Transverse colon (tissue), 4 donors: Measurements from ENCODE around the gene BAIAP2L2. TPM values are rescaled to one million over a fixed set of nuclear protein-coding genes. Genes with fewer than 3 reads are reported as not detected.

Experiments
- DNase-seq: peaks from one replicate; pipeline ENCODE4 v3.0.0-alpha.2; 2019
- H3K27ac ChIP-seq, 4 donors: fragments of 200-600 bp; sonication (generic); 2 replicates each; pipeline ENCODE4 v1.5.1; 2016 to 2018; ENCODE audit warnings: inconsistent platforms in 4 of 4
- H3K27me3 ChIP-seq: fragments of 200-600 bp; sonication (generic); 2 replicates; pipeline ENCODE4 v1.5.1; 2017; ENCODE audit warnings: inconsistent platforms
- H3K36me3 ChIP-seq, 4 donors: fragments of 200-600 bp; sonication (generic); 2 replicates each; pipeline ENCODE4 v1.5.1; 2017 to 2019; ENCODE audit warnings: inconsistent platforms in 4 of 4
- H3K4me1 ChIP-seq, 4 donors: fragments of 200-600 bp; sonication (generic); 2 replicates each; pipeline ENCODE4 v1.5.1; 2017 to 2020; ENCODE audit warnings: inconsistent platforms in 4 of 4
- H3K4me3 ChIP-seq, 4 donors: fragments of 200-600 bp; sonication (generic); 1 replicate in 1 of 4; 2 replicates in 3 of 4; pipeline versions ENCODE4 v1.5.1 to v1.6.1; 2017 to 2019; ENCODE audit warnings: inconsistent platforms in 4 of 4
- H3K9me3 ChIP-seq, 2 donors: fragments of 200-600 bp; sonication (generic); 2 replicates each; pipeline ENCODE4 v1.5.1; 2017 to 2019; ENCODE audit warnings: inconsistent platforms in 2 of 2
- CTCF ChIP-seq, 5 experiments: fragments of 200-600 bp in 3 of 5; fragments of 450-650 bp in 2 of 5; sonication (generic) in 3 of 5; IDR thresholded peaks; 1 replicate in 2 of 5; 2 replicates in 3 of 5; pipeline ENCODE4 v1.5.1; 2016 to 2017; ENCODE audit warnings: antibody characterized with exemption in 5 of 5, inconsistent platforms in 3 of 5, mild to moderate bottlenecking in 2 of 5, moderate library complexity in 1 of 5
- EP300 ChIP-seq: sonication (generic); formaldehyde crosslinking; IDR thresholded peaks from one replicate; pipeline ENCODE4 v1.6.1; 2017; ENCODE audit warnings: antibody characterized with exemption, low read depth
- POLR2A ChIP-seq: fragments of 450-650 bp; IDR thresholded peaks from one replicate; pipeline ENCODE4 v1.6.1; 2016; ENCODE audit warnings: antibody characterized with exemption, mild to moderate bottlenecking, moderate library complexity
- POLR2AphosphoS5 ChIP-seq, 3 donors: sonication (generic); formaldehyde crosslinking; IDR thresholded peaks; one replicate each; pipeline ENCODE4 v1.6.1; 2016; ENCODE audit warnings: antibody characterized with exemption in 3 of 3
- WGBS, 2 donors: methylation state at CpG; one replicate each; pipeline ENCODE4 v1.1.5; 2018; ENCODE audit warnings: low coverage in 1 of 2; 5-methylcytosine and 5-hydroxymethylcytosine counted together
- in situ Hi-C, 4 donors: fragments of 200-750 bp; cut with MboI; loops; one replicate each; pipeline versions ENCODE4 v1.15.0 to v1.15.1; 2017; ENCODE audit warnings: low sequenced_read_pairs in 3 of 4, low pct_ligation_motif_present in 1 of 4, low pct_unique_long_range_greater_than_20kb in 1 of 4
- intact Hi-C: fragments of 100-400 bp; cut with DNase I; formaldehyde crosslinking; loops from one replicate; pipeline ENCODE4 v1.15.1; 2023; ENCODE audit warnings: low total_unique reads
- total RNA-seq, 4 donors: library from RNA; depleted of rRNA; stranded (reverse); fragments of >200 nt; gene quantifications; one replicate each; pipeline ENCODE4 v1.1.0, GENCODE V29; 2016

Gene BAIAP2L2
- total RNA-seq, 4 donors from 2014 or later: 106 to 337 (median 127) TPM

- no peak overlapping the region for H3K27ac ChIP-seq
- H3K4me1 ChIP-seq: peaks cover 4 to 21% (median 20%) of the 10 kb centered on the region in 4 donors
- in situ Hi-C loops (loop anchor here in 3 of 4 donors (25.0 kb wide), 3 partner anchors 133 to 258 kb away; no protein-coding TSS in a partner anchor), intact Hi-C loops (no loop called here)
- TF ChIP-seq EP300 (no peak), CTCF (IDR thresholded peaks at IDR 0.05) (peak; percentile 15 to 37 (median 24))
- no peaks in the 10 kb centered on the region for H3K9me3 ChIP-seq
- H3K36me3 ChIP-seq: peaks cover 0 to 6% (median 0%) of the 10 kb centered on the region in 4 donors
- 77 to 84% methylated on average over 4 to 6 of the region's 6 CpGs for WGBS, 2 donors
- H3K4me3 ChIP-seq: no peak overlapping the region
- DNase-seq: no peak
- H3K27me3 ChIP-seq: no peaks in the 10 kb centered on the region
These were observed 6.4 kb downstream of the BAIAP2L2 start for GRCh38 chr22:38104084-38104483.

GRCh38 chr22:38103641-38104040 lies 6.8 kb downstream of the BAIAP2L2 start:
- Histone ChIP-seq H3K27ac (no peak overlapping the region), H3K4me3 (no peak overlapping the region), H3K4me1 (peaks cover 4 to 20% (median 17%) of the 10 kb centered on the region in 4 donors), H3K27me3 (no peaks in the 10 kb centered on the region), H3K9me3 (no peaks in the 10 kb centered on the region), H3K36me3 (peaks cover 0 to 6% (median 0%) of the 10 kb centered on the region in 4 donors)
- intact Hi-C loops (no loop called here), in situ Hi-C loops (loop anchor here in 3 of 4 donors (25.0 kb wide), 3 partner anchors 134 to 259 kb away; no protein-coding TSS in a partner anchor)
- TF ChIP-seq POLR2A (no peak), POLR2AphosphoS5 (IDR thresholded peaks at IDR 0.05) (no peak), CTCF (IDR thresholded peaks at IDR 0.05) (no peak), EP300 (no peak)
- DNase-seq: no peak
- 73 to 76% methylated on average over 6 to 8 of the region's 8 CpGs for WGBS, 2 donors

GRCh38 chr22:38098410-38099249 lies 11.9 kb downstream of the BAIAP2L2 start:
- no peak overlapping the region for H3K4me3 ChIP-seq
- WGBS, 2 donors: 29 to 46% methylated on average over 1 to 9 of the region's 9 CpGs
- intact Hi-C loops (no loop called here), in situ Hi-C loops (no loop called here)
- DNase-seq: no peak
- H3K4me1 ChIP-seq: peaks cover 0 to 13% (median 5%) of the 10 kb centered on the region in 4 donors
- H3K36me3 ChIP-seq: peaks cover 0 to 14% (median 5%) of the 10 kb centered on the region in 4 donors
- H3K9me3 ChIP-seq: no peaks in the 10 kb centered on the region
- TF ChIP-seq POLR2A (no peak), EP300 (no peak), CTCF (IDR thresholded peaks at IDR 0.05) (no peak), POLR2AphosphoS5 (IDR thresholded peaks at IDR 0.05) (no peak)
- no peaks in the 10 kb centered on the region for H3K27me3 ChIP-seq
- H3K27ac ChIP-seq: peak overlapping the region in 1 of 4 donors; percentile 0

- no peaks in the 10 kb centered on the region for H3K9me3 ChIP-seq
- intact Hi-C loops (no loop called here), in situ Hi-C loops (no loop called here)
- TF ChIP-seq POLR2AphosphoS5 (IDR thresholded peaks at IDR 0.05) (no peak), POLR2A (no peak), EP300 (no peak), CTCF (IDR thresholded peaks at IDR 0.05) (no peak)
- H3K4me1 ChIP-seq: peaks cover 0 to 13% (median 5%) of the 10 kb centered on the region in 4 donors
- no peak for DNase-seq
- no peak overlapping the region for H3K27ac ChIP-seq
- H3K27me3 ChIP-seq: no peaks in the 10 kb centered on the region
- no peak overlapping the region for H3K4me3 ChIP-seq
- H3K36me3 ChIP-seq: peaks cover 0 to 14% (median 5%) of the 10 kb centered on the region in 4 donors
- 45 to 65% methylated on average over 2 to 32 of the region's 32 CpGs for WGBS, 2 donors
These were observed 12.7 kb downstream of the BAIAP2L2 start for GRCh38 chr22:38097557-38098409.
